ENCODE results near the gene DPM2.
A peak's percentile ranks its signal among the peaks of the same experiment; 100 is the strongest.

DPM2 gene

GRCh38 chr9:127934248-127934647 is 3.4 kb downstream of the DPM2 start:
- no peak for DNase-seq

GRCh38 chr9:127931092-127931881 is 6.4 kb downstream of the DPM2 start:
- DNase-seq: peak; percentile 75

DNA sequence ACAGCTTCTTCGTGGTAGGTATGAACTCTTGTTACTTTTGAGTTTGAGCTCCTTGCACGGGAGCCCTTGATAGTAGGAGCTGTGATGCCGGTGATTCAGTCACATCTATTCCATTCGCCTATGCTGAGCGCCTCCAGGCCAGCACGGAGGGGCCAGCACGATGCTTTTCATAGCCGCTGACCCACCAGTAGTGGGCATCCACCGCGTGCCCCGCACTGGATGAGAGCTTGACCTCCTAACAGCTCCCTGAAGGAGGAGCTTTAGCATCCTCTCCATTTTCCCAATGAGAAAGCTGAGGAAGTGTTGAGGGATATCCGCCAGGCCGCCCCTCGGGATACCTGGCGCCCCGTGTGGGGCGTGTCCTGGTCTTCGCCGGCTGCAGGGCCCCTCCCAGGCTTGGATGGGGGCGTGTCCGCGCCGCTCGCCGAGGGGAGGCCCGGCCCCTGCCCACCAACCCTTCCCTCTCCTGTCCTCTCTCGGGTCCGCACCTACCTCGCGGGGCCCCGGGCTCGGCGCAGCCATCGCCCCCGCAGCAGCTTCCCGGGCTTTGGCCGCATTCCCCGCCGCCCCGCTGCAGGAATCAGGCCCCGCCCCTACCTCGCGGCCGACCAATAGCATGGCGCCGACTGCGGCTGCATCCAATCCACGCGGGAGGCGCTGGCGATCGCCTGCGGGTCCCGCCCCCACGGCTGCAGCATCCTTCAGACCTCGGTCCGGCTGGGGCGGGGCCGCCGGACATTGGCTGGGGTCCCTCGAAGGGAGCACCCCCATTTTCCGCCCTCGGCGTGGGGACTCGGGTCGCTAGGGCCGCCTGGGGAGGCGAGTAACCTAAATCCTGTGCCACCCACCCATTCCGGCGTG is 7.2 kb downstream of the DPM2 start, which contains the start of gene PIP5KL1:
Gene PIP5KL1 (minus strand): TSS at position 547 of the 861 bp plus-strand sequence. CDS start 25 bp downstream, at position 522.
- peak; percentile 93 for DNase-seq

GRCh38 chr9:127929625-127929979 is 8.1 kb downstream of the DPM2 start:
- no peak for DNase-seq

DNA sequence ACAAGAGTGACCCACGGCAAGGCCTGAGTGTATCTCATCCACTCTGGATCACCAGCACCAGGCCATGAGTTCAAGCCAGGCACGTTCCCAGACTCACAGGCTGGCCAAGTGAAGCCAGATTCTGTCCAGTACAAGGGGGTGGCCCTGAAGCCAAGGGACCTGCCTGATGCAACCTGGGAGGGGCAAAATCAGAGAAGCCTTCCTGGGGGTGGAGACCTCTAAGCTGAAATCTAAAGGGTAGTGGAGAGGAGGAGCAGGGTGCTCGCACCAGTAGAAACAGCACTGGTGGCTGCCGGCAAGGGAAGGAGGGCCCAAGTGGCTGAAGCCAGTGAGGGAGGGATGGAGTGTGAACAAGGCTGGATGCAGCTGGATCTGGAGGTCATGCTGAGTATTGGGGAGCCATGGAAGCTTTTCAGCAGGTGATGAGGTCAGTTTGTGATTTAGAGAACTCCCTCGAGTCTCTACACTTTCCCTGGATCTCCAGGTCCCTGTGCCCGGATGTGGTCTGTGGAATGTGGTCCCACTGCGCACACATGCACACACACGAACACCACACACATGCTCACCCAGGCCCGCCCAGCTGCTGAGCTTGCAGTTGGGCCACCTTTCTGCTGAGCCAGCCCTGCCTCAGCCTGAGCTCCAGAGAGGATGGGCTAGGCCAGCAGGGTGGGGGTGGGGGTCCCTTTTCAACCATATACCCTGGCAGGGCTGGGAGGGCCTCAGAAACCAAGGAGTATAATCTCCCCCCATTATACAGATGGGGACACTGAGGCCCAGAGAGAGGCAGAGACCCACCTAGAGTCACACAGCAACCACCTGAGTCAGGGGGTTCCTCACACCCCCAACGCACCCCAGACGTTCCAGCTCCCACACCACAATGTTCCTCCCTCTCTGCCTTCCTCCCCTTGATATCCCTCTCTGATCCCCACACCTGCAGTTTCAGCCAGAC is 8.7 kb downstream of the DPM2 start:
- no peak for DNase-seq

- DNase-seq: peak; percentile 79
These were observed 9.5 kb downstream of the DPM2 start for GRCh38 chr9:127927988-127928675.

DNA sequence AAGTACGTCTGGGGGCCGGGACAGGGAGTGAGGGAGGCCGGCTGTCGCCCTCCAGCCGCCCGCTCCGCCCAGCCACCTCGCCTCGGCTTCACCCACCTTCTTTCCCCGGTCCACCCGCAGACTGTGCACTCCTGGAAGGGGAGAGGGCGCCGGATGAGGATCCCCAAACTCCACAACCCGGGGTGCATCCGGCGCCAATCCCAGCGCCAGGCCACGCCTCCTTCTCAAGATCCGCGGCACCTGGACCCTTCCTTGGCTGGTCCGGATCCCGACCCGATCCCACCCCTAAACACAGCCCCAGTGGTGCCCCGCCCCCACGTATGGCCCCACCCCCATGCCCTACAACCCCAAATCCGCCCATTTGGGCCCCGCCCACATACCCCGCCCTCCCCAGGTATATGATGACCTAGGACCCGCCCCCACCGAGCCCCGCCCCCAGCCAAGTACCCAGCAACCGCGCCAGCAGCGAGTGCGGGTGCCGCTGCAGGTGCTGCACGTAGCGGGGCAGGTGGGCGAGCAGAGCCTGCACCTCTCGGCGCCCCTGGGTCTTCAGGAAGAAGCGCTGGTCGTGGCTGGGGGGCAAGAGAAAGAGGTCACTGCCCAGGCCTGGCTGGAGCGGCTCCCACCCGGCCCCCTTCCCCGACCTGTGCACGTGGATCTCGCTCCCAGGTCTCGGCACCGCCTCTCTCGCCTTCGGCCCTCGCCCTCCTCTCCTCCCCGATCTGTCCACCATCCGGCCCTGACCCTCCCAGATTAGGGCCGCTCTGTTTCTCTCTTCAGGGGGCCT is 10.3 kb downstream of the DPM2 start:
- DNase-seq: peak; percentile 93

DNA sequence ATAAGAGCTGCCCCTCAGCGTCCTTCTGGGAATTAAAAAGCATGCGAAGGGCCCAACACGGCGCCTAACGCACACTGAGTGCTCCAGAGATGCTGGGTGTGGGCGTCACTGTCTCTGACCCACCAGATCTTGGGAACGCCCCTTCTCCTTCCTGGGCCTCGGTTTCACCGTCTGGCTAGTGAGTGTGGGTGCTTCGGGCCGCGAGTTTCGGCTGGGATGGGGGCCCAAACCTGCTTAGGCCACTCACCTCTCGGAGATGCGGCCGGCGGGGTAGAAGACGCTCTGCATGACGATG is 10.8 kb downstream of the DPM2 start:
- DNase-seq: no peak

- no peak for DNase-seq
These were observed 11.4 kb downstream of the DPM2 start for GRCh38 chr9:127925959-127926905.

- DNase-seq: no peak
These were observed 12.8 kb downstream of the DPM2 start for GRCh38 chr9:127924736-127925444.

GRCh38 chr9:127923771-127924170 is 13.9 kb downstream of the DPM2 start:
- DNase-seq: peak; percentile 73

- DNase-seq: no peak
These were observed 14.6 kb downstream of the DPM2 start for GRCh38 chr9:127923046-127923445.

DNA sequence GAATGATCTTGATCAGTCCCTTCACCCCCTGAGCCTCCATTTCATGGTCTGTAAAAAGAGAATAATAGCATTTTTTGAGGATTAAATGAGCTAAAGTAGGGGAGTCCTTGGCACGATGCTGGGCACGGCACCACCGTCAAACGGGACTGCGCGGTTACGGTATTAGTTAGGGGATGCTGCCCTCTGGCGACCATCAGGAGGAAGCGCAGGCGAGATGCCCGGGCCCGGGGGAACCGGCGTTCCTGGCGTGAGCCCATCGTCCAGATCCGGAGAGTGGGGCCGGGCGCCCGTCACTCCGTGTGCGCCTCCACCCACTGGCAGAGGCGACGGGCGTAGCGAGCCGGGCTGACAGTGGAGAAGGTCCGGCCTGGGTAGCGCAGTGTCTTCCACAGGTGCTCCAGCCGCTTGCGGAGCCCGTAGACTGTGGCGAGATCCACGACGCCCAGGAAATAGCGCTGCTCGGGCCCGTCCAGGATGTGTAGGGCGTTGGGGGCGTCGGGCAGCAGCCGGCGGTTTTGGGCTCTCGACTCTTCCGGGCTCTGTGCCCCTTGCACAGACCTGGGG is 16.0 kb downstream of the DPM2 start:
- DNase-seq: peak; percentile 68

DNA sequence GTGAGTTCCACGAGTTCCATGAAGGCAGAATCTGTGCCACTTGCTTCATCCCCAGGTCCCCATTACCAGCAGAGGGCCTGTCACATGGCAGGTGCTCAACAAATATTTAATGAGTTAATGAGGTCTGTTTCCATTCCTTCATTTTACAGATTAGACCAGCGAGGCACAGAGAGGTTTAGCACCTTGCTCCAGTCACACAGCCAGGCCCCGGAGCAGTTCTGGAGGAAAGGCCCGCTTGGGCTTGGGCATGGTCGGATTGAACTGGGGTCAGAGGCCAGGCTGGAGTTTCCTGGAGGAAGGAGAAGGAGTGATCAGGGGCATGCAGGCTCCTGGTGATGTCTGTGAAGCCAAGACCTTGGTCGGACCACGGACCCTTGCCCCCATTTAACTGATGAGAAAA is 16.9 kb downstream of the DPM2 start:
- no peak for DNase-seq

DNA sequence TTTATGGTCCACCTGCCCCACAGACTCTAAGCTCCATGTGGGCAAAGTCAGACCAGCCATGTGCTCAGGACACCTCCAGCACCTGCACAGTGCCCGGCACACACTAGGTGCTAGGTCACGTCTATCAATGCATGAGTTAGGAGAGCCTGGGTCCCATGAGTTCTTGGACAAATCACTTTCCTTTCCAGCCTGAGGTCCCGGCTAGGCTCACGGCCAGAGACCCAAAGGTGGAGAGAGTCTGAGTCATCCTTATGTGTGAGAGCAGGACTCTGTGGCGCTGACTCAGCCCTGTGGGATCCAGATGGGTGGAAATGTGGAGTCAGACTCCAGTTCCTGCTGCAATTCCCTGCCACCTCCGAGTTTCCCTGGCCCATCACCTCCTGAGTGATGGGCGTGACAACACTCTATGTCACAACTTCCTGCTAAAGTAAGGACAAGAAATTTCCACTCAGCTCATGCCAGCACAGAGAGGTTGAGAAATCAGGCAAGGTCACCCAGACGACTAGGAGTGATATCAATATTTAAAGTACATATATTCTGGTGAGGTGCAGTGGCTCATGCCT is 18.3 kb downstream of the DPM2 start:
- DNase-seq: peak; percentile 96

DNA sequence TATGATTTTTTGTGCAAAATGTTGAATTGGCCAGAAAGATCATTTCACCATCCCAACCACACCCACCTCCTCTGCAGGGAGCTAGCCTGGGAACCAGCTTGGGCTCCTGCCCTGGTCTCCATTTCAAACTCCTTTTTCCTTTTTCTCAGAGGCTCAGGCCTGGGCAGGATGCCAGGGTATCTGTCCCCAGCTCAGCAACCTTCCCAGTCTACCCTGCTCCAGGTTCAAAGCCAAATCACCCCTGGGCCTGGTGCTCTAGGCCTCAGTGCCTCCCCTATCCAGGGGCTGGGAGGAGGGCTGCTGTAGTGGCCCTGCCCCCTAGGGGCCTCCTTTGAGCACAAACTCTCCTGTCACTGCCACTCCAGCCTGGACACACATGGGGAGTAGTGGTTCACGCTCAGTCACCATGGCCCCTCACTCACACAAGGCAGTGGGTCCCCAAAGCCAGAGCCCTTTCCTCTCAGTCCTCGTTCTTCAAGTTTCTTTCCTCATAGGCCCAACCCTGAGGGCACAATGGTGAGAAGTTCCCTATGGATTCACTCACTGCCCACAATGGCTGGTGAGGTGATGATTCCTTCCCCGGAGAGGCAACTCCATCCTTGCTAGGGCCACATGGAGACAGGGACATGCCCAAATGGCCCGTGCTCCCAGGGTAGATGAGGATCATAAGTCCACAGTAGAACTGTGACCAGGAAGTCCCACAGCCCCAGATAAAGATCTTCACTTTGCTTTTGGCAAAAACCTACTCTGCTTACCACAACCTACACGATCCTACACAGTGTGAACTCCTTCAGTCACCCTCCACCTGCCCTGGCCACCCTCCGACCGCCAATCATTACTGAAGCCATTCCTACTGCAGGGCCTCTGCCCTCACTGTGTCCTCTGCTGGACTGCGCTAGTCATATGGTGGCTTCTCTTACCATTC is 19.2 kb downstream of the DPM2 start:
- DNase-seq: no peak

GRCh38 chr9:127917603-127918002 is 20.1 kb downstream of the DPM2 start:
- DNase-seq: no peak

Data from islet precursor cell (in vitro differentiated cells).